H9 (cell line): ENCODE results near the gene DPH7. TPM values are rescaled to one million over a fixed set of nuclear protein-coding genes. Genes with fewer than 3 reads are reported as not detected.

Source experiments
- DNase-seq: peaks from one replicate; pipeline ENCODE4 v3.0.0-alpha.2; 2017
- H2AFZ ChIP-seq: one replicate; pipeline ENCODE4 v1.6.1; 2013; ENCODE audit warnings: mild to moderate bottlenecking, low read length, control low read depth, moderate library complexity
- H2AK5ac ChIP-seq: 2 replicates; pipeline ENCODE4 v1.6.1; 2013; ENCODE audit warnings: low read length, control low read depth, mixed read lengths; ENCODE audit not compliant: insufficient read length
- H2BK120ac ChIP-seq: one replicate; pipeline ENCODE4 v1.6.1; 2013; ENCODE audit warnings: low read depth, mild to moderate bottlenecking, low read length, control low read depth, inconsistent platforms; ENCODE audit not compliant: poor library complexity, severe bottlenecking
- H2BK12ac ChIP-seq: 2 replicates; pipeline ENCODE4 v1.6.1; 2013; ENCODE audit warnings: low read length, control low read depth, mixed read lengths, low read depth; ENCODE audit not compliant: insufficient read length
- H2BK15ac ChIP-seq: 2 replicates; pipeline ENCODE4 v1.6.1; 2013; ENCODE audit warnings: low read depth, low read length, control low read depth
- H2BK20ac ChIP-seq: one replicate; pipeline ENCODE4 v1.6.1; 2013; ENCODE audit warnings: low read depth, mild to moderate bottlenecking, low read length, control low read depth, inconsistent platforms; ENCODE audit not compliant: poor library complexity, severe bottlenecking
- H2BK5ac ChIP-seq: 2 replicates; pipeline ENCODE4 v1.6.1; 2013; ENCODE audit warnings: low read length, control low read depth, mixed read lengths; ENCODE audit not compliant: insufficient read length
- H3K14ac ChIP-seq: 2 replicates; pipeline ENCODE4 v1.6.1; 2013; ENCODE audit warnings: low read length, control low read depth; ENCODE audit not compliant: insufficient read depth
- H3K18ac ChIP-seq: 2 replicates; pipeline ENCODE4 v1.6.1; 2013; ENCODE audit warnings: low read depth, mild to moderate bottlenecking, mixed read lengths, low read length, control low read depth; ENCODE audit not compliant: insufficient read length
- H3K23ac ChIP-seq: 2 replicates; pipeline ENCODE4 v1.6.1; 2013; ENCODE audit warnings: low read length, control low read depth, mixed read lengths, low read depth; ENCODE audit not compliant: insufficient read length
- H3K23me2 ChIP-seq: 2 replicates; pipeline ENCODE4 v1.6.1; 2013; ENCODE audit warnings: low read depth, mild to moderate bottlenecking, mixed read lengths, low read length, control low read depth; ENCODE audit not compliant: insufficient read length, poor library complexity, severe bottlenecking
- H3K27ac ChIP-seq: 2 replicates; pipeline ENCODE4 v1.5.1; 2013; ENCODE audit warnings: low read length, control low read depth, mixed read lengths, low read depth; ENCODE audit not compliant: insufficient read length
- H3K27me3 ChIP-seq: 2 replicates; pipeline ENCODE4 v1.6.1; 2013; ENCODE audit warnings: low read length, control low read depth, inconsistent platforms; ENCODE audit not compliant: insufficient read depth
- H3K4ac ChIP-seq: 2 replicates; pipeline ENCODE4 v1.6.1; 2013; ENCODE audit warnings: low read depth, mild to moderate bottlenecking, control low read depth, inconsistent platforms, low read length, moderate library complexity
- H3K4me1 ChIP-seq: 2 replicates; pipeline ENCODE4 v1.6.1; 2013; ENCODE audit warnings: low read length, control low read depth, inconsistent platforms; ENCODE audit not compliant: insufficient read depth
- H3K4me2 ChIP-seq: 2 replicates; pipeline ENCODE4 v1.6.1; 2013; ENCODE audit warnings: low read length, control low read depth, mixed read lengths; ENCODE audit not compliant: insufficient read length, insufficient read depth
- H3K56ac ChIP-seq: 2 replicates; pipeline ENCODE4 v1.6.1; 2013; ENCODE audit warnings: low read depth, mild to moderate bottlenecking, mixed read lengths, low read length, control low read depth; ENCODE audit not compliant: insufficient read length
- H3K79me1 ChIP-seq: 2 replicates; pipeline ENCODE4 v1.6.1; 2013; ENCODE audit warnings: low read depth, mild to moderate bottlenecking, moderate library complexity, low read length, control low read depth, inconsistent platforms; ENCODE audit not compliant: insufficient read depth, poor library complexity, severe bottlenecking
- H3K79me2 ChIP-seq: 2 replicates; pipeline ENCODE4 v1.6.1; 2013; ENCODE audit warnings: low read length, control low read depth, inconsistent platforms; ENCODE audit not compliant: insufficient read depth
- H3K9ac ChIP-seq: 2 replicates; pipeline ENCODE4 v1.6.1; 2013; ENCODE audit warnings: low read length, control low read depth, mixed read lengths; ENCODE audit not compliant: insufficient read length; ENCODE audit errors: extremely low read depth
- H3K9me3 ChIP-seq: one replicate; pipeline ENCODE4 v1.6.1; 2013; ENCODE audit warnings: low read depth, low read length, inconsistent platforms; ENCODE audit not compliant: control insufficient read depth
- H3T11ph ChIP-seq: one replicate; pipeline ENCODE4 v1.6.1; 2013; ENCODE audit warnings: mild to moderate bottlenecking, low read length, control low read depth, inconsistent platforms
- H4K20me1 ChIP-seq: one replicate; pipeline ENCODE4 v1.6.1; 2013; ENCODE audit not compliant: control insufficient read depth, insufficient read length, insufficient read depth
- H4K5ac ChIP-seq: 2 replicates; pipeline ENCODE4 v1.6.1; 2013; ENCODE audit warnings: low read depth, mild to moderate bottlenecking, mixed read lengths, low read length, control low read depth; ENCODE audit not compliant: insufficient read length
- H4K8ac ChIP-seq: replicated peaks from 2 replicates; pipeline ENCODE4 v1.6.1; 2013; ENCODE audit warnings: low read length, control low read depth, mixed read lengths, low read depth; ENCODE audit not compliant: insufficient read length
- H4K91ac ChIP-seq: 2 replicates; pipeline ENCODE4 v1.6.1; 2013; ENCODE audit warnings: low read depth, mild to moderate bottlenecking, moderate library complexity, mixed read lengths, low read length, control low read depth; ENCODE audit not compliant: insufficient read length
- H3K27ac Mint-ChIP-seq, 3 experiments: 2 replicates in 2 of 3; 3 replicates in 1 of 3; pipeline ENCODE4 v1.8.0; 2020 to 2021; ENCODE audit warnings: mixed read lengths in 3 of 3, mild to moderate bottlenecking in 1 of 3, moderate library complexity in 1 of 3
- H3K27me3 Mint-ChIP-seq: 2 replicates; pipeline ENCODE4 v1.8.0; 2021; ENCODE audit warnings: low read depth, mild to moderate bottlenecking, moderate library complexity, mixed read lengths
- H3K36me3 Mint-ChIP-seq, 3 experiments: 2 replicates in 2 of 3; 3 replicates in 1 of 3; pipeline ENCODE4 v1.8.0; 2020 to 2021; ENCODE audit warnings: low read depth in 3 of 3, mixed read lengths in 3 of 3; ENCODE audit not compliant: insufficient read depth in 1 of 3
- H3K4me1 Mint-ChIP-seq, 2 experiments: 2 replicates each; pipeline ENCODE4 v1.8.0; 2020; ENCODE audit warnings: mixed read lengths in 2 of 2
- H3K4me3 Mint-ChIP-seq, 2 experiments: 2 replicates in 1 of 2; 3 replicates in 1 of 2; pipeline ENCODE4 v1.8.0; 2020 to 2021; ENCODE audit warnings: mild to moderate bottlenecking in 2 of 2, mixed read lengths in 2 of 2, moderate library complexity in 1 of 2
- H3K9me3 Mint-ChIP-seq, 2 experiments: 2 replicates in 1 of 2; 3 replicates in 1 of 2; pipeline ENCODE4 v1.8.0; 2020; ENCODE audit warnings: mild to moderate bottlenecking in 2 of 2, mixed read lengths in 2 of 2, moderate library complexity in 1 of 2
- CTCF ChIP-seq: fragments of 200-600 bp; sonication (generic); conservative IDR thresholded peaks from 3 replicates; pipeline ENCODE4 v1.8.0; 2021; ENCODE audit warnings: antibody characterized with exemption, mild to moderate bottlenecking
- WGBS: extraction: QIAGEN DNeasy Blood & Tissue Kit; methylation state at CpG from one replicate; pipeline ENCODE4 v1.1.7; 2013; ENCODE audit warnings: missing lambda C conversion rate, low lambda C conversion rate, mixed read lengths; ENCODE audit not compliant: insufficient read length; ENCODE audit errors: extremely low coverage; 5-methylcytosine and 5-hydroxymethylcytosine counted together
- total RNA-seq: library from RNA; stranded (reverse); gene quantifications from 2 replicates; pipeline ENCODE4 v1.2.1, GENCODE V29; 2021

The DPH7 gene
- total RNA-seq, 1 experiment from 2014 or later = 51.3 TPM

DNA sequence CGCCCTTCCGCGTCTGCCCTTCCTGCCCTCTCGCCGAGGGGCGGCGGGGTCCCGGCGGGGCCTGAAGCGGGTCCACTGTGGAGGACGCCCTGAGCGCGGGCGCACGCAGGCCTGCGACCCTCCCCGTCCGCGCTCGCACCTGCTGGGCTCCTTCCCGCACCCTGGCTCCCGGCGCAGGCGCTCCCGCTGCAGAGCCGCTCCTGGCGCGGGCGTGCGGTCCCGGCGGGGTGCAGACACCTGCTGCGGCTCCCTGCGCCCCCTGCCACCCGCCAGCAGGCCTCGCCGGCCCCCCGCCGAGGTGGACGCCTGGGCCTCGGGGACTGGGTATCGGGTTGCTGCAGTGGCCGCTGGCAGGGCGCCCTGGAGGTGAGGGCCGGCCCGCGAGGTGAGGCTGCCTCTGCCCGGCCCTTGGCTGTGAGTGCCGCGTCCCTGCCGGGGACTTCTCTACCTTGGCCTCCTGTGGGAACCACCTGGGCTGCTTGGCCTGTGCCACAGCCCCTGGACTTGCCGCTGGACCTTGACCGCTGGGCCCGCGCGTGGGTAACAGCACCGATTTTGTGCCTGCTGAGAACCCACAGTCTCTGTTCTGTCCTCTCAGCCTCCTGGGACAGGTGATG, 27.4 kb upstream of the DPH7 start:
- Histone ChIP-seq H2BK5ac (no peak overlapping the region), H2AFZ (no peak overlapping the region), H3K27me3 (no peaks in the 10 kb centered on the region; the same call in 1 of the 2 replicates)

More for the DNA sequence above, 27.4 kb upstream of the DPH7 start:
- Histone ChIP-seq H3K27ac (no peak overlapping the region), H2BK15ac (no peak overlapping the region), H3K14ac (no peak overlapping the region; the same call in 1 of the 2 replicates), H4K20me1 (no peaks in the 10 kb centered on the region), H4K8ac (no peak overlapping the region), H3T11ph (no peak overlapping the region), H3K18ac (no peak overlapping the region), H3K79me2 (no peaks in the 10 kb centered on the region), H3K4me2 (peak overlapping the region; percentile 22), H3K23me2 (peaks cover 7% of the 10 kb centered on the region), H2BK120ac (no peak overlapping the region), H4K5ac (no peak overlapping the region), H2BK20ac (no peak overlapping the region), H2AK5ac (no peak overlapping the region), H4K91ac (no peak overlapping the region), H2BK12ac (no peak overlapping the region), H3K79me1 (no peaks in the 10 kb centered on the region), H3K23ac (no peak overlapping the region), H3K9me3 (no peaks in the 10 kb centered on the region), H3K4ac (no peak overlapping the region), H3K4me1 (no peaks in the 10 kb centered on the region; the same call in 1 of the 2 replicates), H3K9ac (no peak overlapping the region), H3K56ac (no peak overlapping the region)
- TF ChIP-seq CTCF = no peak; the same call in 2 of the 3 replicates
- Mint-ChIP-seq H3K9me3 (no peaks in the 10 kb centered on the region), H3K36me3 (no peaks in the 10 kb centered on the region; a peak in 1 of 7 replicates), H3K4me3 (peak overlapping the region; percentile 69 to 81), H3K27me3 (peaks cover 26% of the 10 kb centered on the region), H3K27ac (no peak overlapping the region), H3K4me1 (peaks cover 20 to 31% of the 10 kb centered on the region in 2 experiments)
- WGBS = no CpG with 5 or more reads among the region's 57 CpGs
- no peak for DNase-seq
